ENCODE data around the gene SLC45A1.
"Not testable (repeated sequence)": the region's sequence is repeated elsewhere in the genome, so short reads cannot be mapped to it uniquely, and the experiment has no call there.

Gene SLC45A1

DNA sequence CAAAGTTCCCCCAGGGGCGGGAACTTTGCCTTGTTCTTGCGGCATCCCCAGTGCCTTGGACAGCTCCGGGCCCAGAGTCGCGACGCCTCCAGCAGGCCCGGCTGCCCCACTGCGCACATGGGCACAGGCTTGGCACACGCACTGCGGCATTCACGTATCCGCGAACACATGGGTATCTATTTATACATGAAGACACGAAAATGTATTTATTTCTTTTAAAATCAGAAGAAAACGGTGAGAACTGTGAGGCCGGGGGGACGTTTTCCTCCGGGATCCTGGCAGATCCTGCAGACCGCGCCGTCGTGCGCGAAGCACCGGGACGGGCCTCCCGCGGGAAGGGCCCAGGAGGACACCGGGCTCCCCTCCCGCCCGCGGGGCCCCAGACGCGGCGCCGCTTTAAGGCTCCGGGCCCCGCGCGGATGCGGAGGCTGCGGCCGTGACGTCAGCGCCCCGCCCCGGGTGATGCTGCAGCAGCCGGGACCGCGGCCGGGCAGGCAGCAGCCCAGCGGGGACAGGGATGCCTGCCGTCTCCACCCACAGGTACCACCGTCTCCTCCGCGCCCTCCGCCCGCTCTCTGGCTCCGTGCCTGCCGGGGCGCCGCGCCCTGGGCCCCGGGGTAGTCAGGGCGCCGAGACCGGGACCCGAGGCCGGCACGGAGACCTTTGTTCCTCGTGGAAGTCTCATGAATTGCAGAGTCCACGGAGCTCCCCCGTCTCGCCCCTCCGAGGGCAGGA is at the start of gene SLC45A1:
Gene SLC45A1, plus strand, starts transcription at position 468 of the 735 bp plus-strand sequence. CDS start 6,216 bp downstream, outside the sequence.
- Histone ChIP-seq H3K27ac (ENCODE audit: low read depth, low read length) (no peak within 1 kb of the TSS), H3K4me3 (ENCODE audit: low read length) (peak within 1 kb of the TSS; percentile 71), H3K36me3 (ENCODE audit: control insufficient read depth, insufficient read depth, low read length) (no peaks in the 10 kb centered on the region), H3K27me3 (ENCODE audit: control insufficient read depth, insufficient read depth, low read length) (peaks cover 2% of the 10 kb centered on the region), H3K4me1 (ENCODE audit: control insufficient read depth, insufficient read depth, low read length) (peaks cover 8% of the 10 kb centered on the region), H3K9ac (ENCODE audit: low read length) (peak within 1 kb of the TSS; percentile 40)

DNA sequence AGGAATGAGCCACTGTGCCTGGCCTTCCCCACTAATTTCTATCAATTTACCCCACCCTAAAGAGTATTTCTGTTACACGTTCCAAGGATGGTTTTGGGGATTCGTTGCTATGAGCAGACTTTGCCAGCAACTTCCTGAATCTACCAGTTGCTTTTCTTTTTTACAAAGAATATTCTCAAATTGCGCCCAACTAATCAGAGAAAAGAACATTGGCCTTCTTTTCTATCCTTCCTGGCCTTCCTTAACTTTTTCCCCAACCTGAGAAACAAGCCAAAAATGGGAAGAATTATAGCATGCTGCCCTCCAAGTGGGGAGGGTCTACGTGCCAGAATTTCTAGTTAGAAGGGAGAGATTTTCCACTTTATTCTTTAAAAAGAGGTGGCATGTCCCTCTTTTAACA is 44.9 kb upstream of the SLC45A1 start:
- H3K27me3 ChIP-seq (ENCODE audit: control insufficient read depth, insufficient read depth, low read length), result no peaks in the 10 kb centered on the region
- H3K4me1 ChIP-seq (ENCODE audit: control insufficient read depth, insufficient read depth, low read length), result no peaks in the 10 kb centered on the region
- H3K9ac ChIP-seq (ENCODE audit: low read length), result no peak overlapping the region
- no peak overlapping the region for H3K4me3 ChIP-seq (ENCODE audit: low read length)
- H3K36me3 ChIP-seq (ENCODE audit: control insufficient read depth, insufficient read depth, low read length), result no peaks in the 10 kb centered on the region
- H3K27ac ChIP-seq (ENCODE audit: low read depth, low read length), result no peak overlapping the region

- Histone ChIP-seq H3K4me3 (ENCODE audit: low read length) (no peak overlapping the region), H3K9ac (ENCODE audit: low read length) (no peak overlapping the region), H3K4me1 (ENCODE audit: control insufficient read depth, insufficient read depth, low read length) (no peaks in the 10 kb centered on the region), H3K27ac (ENCODE audit: low read depth, low read length) (no peak overlapping the region), H3K36me3 (ENCODE audit: control insufficient read depth, insufficient read depth, low read length) (no peaks in the 10 kb centered on the region), H3K27me3 (ENCODE audit: control insufficient read depth, insufficient read depth, low read length) (no peaks in the 10 kb centered on the region)
Observed at GRCh38 chr1:8274352-8274751, 43.6 kb upstream of the SLC45A1 start.

DNA sequence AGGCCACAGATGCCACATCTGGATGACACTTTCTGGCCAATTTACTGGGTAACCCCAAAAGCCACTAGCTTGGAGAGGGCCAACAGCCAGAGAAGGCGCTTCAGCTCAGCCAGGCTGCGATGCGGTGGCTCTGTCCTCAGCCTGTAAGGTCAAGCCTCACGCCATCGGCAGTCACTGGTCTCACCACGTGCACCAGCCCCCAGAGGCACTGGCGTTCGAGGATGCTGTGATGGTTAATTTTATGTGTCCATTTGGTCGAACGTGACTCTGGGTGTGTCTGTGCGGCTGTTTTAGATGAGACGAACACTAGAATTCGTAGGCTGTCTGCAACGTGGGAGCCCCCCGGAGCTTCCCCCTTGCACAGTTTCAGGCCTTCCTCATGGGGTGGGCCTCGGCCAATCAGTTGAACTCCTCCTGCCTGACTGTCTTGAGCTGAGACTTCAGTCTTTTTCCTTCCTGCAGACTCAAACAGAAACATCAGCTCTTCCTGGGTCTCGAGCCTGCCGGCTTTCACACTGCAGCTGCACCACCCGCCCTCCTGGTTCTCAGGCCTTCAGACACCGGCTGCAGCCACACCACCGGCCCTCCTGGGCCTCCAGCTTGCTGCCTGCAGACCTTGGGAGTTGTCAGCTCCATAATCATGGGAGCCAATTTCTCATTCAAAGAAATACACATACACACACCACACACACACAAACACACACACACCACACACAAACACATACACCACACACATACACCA is 41.6 kb upstream of the SLC45A1 start:
- Histone ChIP-seq H3K36me3 (ENCODE audit: control insufficient read depth, insufficient read depth, low read length) (no peaks in the 10 kb centered on the region), H3K4me1 (ENCODE audit: control insufficient read depth, insufficient read depth, low read length) (no peaks in the 10 kb centered on the region), H3K27me3 (ENCODE audit: control insufficient read depth, insufficient read depth, low read length) (no peaks in the 10 kb centered on the region), H3K9ac (ENCODE audit: low read length) (no peak overlapping the region), H3K4me3 (ENCODE audit: low read length) (no peak overlapping the region), H3K27ac (ENCODE audit: low read depth, low read length) (no peak overlapping the region)

DNA sequence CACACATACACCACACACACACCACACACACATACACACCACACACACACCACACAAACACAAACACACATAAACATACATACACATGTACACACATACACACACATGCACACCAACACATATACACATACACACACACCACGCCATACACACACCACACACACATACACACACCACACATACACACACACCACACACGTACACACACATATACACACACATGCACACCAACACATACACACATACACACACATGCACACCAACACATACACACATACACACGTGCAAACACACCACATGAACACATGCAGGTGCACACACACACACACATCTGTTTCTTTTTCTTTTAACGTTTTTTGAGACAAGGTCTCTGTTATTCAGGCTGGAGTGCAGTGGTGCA is 41.0 kb upstream of the SLC45A1 start:
- Histone ChIP-seq H3K4me3 (ENCODE audit: low read length) (no peak overlapping the region), H3K27me3 (ENCODE audit: control insufficient read depth, insufficient read depth, low read length) (no peaks in the 10 kb centered on the region), H3K27ac (ENCODE audit: low read depth, low read length) (no peak overlapping the region), H3K9ac (ENCODE audit: low read length) (no peak overlapping the region), H3K4me1 (ENCODE audit: control insufficient read depth, insufficient read depth, low read length) (no peaks in the 10 kb centered on the region), H3K36me3 (ENCODE audit: control insufficient read depth, insufficient read depth, low read length) (no peaks in the 10 kb centered on the region)

- H3K27me3 ChIP-seq (ENCODE audit: control insufficient read depth, insufficient read depth, low read length); H3K9ac ChIP-seq (ENCODE audit: low read length); H3K36me3 ChIP-seq (ENCODE audit: control insufficient read depth, insufficient read depth, low read length); H3K27ac ChIP-seq (ENCODE audit: low read depth, low read length); H3K4me1 ChIP-seq (ENCODE audit: control insufficient read depth, insufficient read depth, low read length); H3K4me3 ChIP-seq (ENCODE audit: low read length): not testable (repeated sequence)
Observed at GRCh38 chr1:8278677-8279076, 39.2 kb upstream of the SLC45A1 start.

DNA sequence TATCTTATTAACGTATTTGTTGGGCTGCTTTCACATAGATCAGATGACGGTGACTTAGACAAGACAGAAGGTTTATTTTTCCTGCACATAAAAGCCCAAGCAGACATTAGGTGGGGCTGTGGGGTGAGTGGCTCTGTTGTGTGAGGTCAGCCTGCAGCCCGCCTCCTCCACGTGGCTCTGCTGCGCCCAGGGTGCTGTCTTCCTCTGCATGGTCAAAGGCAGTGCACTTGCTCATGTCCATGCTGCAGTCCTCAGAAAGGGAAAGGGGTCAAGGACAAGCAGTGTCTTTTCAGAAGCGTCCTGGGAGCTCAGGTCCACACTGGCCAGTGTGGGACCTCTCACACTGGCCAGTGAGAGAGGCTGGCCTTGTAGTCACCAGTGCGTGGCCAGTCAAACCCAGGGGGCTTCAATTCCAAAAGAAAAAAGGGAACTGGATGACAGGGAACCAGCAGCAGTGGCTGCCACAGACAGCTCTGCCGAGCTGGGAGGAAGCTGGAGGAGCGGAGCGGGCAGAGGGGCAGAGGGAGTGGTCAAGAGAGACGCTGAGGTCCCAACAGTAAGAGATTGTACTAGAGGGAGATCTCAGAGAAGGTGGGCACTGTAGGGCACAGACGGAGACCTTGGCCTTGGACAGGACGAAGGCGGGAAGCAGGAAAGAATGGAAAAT is 35.9 kb upstream of the SLC45A1 start:
- H3K36me3 ChIP-seq (ENCODE audit: control insufficient read depth, insufficient read depth, low read length), result no peaks in the 10 kb centered on the region
- H3K9ac ChIP-seq (ENCODE audit: low read length), result no peak overlapping the region
- H3K27me3 ChIP-seq (ENCODE audit: control insufficient read depth, insufficient read depth, low read length), result no peaks in the 10 kb centered on the region
- H3K27ac ChIP-seq (ENCODE audit: low read depth, low read length), result no peak overlapping the region
- no peak overlapping the region for H3K4me3 ChIP-seq (ENCODE audit: low read length)
- H3K4me1 ChIP-seq (ENCODE audit: control insufficient read depth, insufficient read depth, low read length), result no peaks in the 10 kb centered on the region

GRCh38 chr1:8283058-8283884 is 34.6 kb upstream of the SLC45A1 start:
- H3K36me3 ChIP-seq (ENCODE audit: control insufficient read depth, insufficient read depth, low read length), result no peaks in the 10 kb centered on the region
- H3K4me1 ChIP-seq (ENCODE audit: control insufficient read depth, insufficient read depth, low read length), result no peaks in the 10 kb centered on the region
- H3K4me3 ChIP-seq (ENCODE audit: low read length), result no peak overlapping the region
- H3K27me3 ChIP-seq (ENCODE audit: control insufficient read depth, insufficient read depth, low read length), result no peaks in the 10 kb centered on the region
- H3K9ac ChIP-seq (ENCODE audit: low read length), result no peak overlapping the region
- no peak overlapping the region for H3K27ac ChIP-seq (ENCODE audit: low read depth, low read length)

- Histone ChIP-seq H3K27me3 (ENCODE audit: control insufficient read depth, insufficient read depth, low read length) (no peaks in the 10 kb centered on the region), H3K4me1 (ENCODE audit: control insufficient read depth, insufficient read depth, low read length) (no peaks in the 10 kb centered on the region), H3K9ac (ENCODE audit: low read length) (no peak overlapping the region), H3K27ac (ENCODE audit: low read depth, low read length) (no peak overlapping the region), H3K4me3 (ENCODE audit: low read length) (no peak overlapping the region), H3K36me3 (ENCODE audit: control insufficient read depth, insufficient read depth, low read length) (no peaks in the 10 kb centered on the region)
Observed at GRCh38 chr1:8284127-8284526, 33.8 kb upstream of the SLC45A1 start.

GRCh38 chr1:8285103-8285502 is 32.8 kb upstream of the SLC45A1 start:
- no peaks in the 10 kb centered on the region for H3K4me1 ChIP-seq (ENCODE audit: control insufficient read depth, insufficient read depth, low read length)
- no peak overlapping the region for H3K4me3 ChIP-seq (ENCODE audit: low read length)
- H3K27ac ChIP-seq (ENCODE audit: low read depth, low read length), result no peak overlapping the region
- no peak overlapping the region for H3K9ac ChIP-seq (ENCODE audit: low read length)
- no peaks in the 10 kb centered on the region for H3K36me3 ChIP-seq (ENCODE audit: control insufficient read depth, insufficient read depth, low read length)
- H3K27me3 ChIP-seq (ENCODE audit: control insufficient read depth, insufficient read depth, low read length), result no peaks in the 10 kb centered on the region

DNA sequence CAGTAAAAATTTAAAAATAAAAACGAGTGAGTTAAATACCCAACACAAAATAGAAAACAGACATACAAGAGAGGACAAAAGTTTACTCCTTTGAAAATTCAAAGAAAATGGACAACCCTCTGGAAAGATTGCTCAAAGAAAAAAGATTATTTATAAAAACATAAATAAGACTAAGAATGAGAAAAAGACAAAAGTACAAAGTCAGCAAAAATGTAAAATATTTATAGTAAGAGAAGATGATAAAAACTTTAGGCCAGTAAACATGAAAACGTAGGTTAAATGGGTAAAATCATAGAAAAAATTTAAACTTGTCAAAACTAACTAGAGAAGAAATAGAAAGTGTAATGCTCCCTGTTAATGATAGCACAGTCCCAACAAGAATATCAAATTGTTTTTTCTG is 31.9 kb upstream of the SLC45A1 start:
- Histone ChIP-seq H3K27me3 (ENCODE audit: control insufficient read depth, insufficient read depth, low read length) (no peaks in the 10 kb centered on the region), H3K4me1 (ENCODE audit: control insufficient read depth, insufficient read depth, low read length) (no peaks in the 10 kb centered on the region), H3K9ac (ENCODE audit: low read length) (no peak overlapping the region), H3K4me3 (ENCODE audit: low read length) (no peak overlapping the region), H3K27ac (ENCODE audit: low read depth, low read length) (no peak overlapping the region), H3K36me3 (ENCODE audit: control insufficient read depth, insufficient read depth, low read length) (no peaks in the 10 kb centered on the region)

DNA sequence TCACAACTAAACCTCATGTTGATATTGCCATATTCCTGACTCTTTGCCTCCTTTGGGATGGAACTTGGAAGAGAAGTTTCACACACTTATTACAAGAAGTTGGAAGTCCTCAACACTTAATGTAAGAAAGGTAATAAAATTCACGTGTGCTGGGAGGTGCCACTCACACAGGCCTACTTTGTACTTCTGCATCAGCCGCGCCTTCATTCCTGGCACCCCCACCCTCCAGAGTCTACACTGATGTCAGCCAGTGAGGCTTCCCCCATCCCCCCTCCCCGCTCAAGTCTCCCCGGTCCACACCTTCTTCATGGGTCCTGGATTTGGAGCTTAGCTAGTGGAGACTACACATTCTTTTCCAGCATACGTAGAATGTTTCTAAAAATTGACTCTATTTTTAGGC is 24.8 kb upstream of the SLC45A1 start:
- no peaks in the 10 kb centered on the region for H3K27me3 ChIP-seq (ENCODE audit: control insufficient read depth, insufficient read depth, low read length)
- H3K36me3 ChIP-seq (ENCODE audit: control insufficient read depth, insufficient read depth, low read length), result no peaks in the 10 kb centered on the region
- H3K9ac ChIP-seq (ENCODE audit: low read length), result no peak overlapping the region
- H3K4me1 ChIP-seq (ENCODE audit: control insufficient read depth, insufficient read depth, low read length), result no peaks in the 10 kb centered on the region
- H3K27ac ChIP-seq (ENCODE audit: low read depth, low read length), result no peak overlapping the region
- H3K4me3 ChIP-seq (ENCODE audit: low read length), result no peak overlapping the region

Data from rectal smooth muscle tissue (tissue), 1 donor.